Osteocyte (in vitro differentiated cells): ENCODE measurements around the gene DNAJC6. TPM values are rescaled to one million over a fixed set of nuclear protein-coding genes. Genes with fewer than 3 reads are reported as not detected.

Source experiments
- DNase-seq: peaks from one replicate; pipeline ENCODE4 v3.0.0; 2021; ENCODE audit warnings: mixed read lengths; ENCODE audit not compliant: unreplicated experiment; ENCODE audit errors: extremely low spot score
- H3K27ac Mint-ChIP-seq: one replicate; pipeline ENCODE4 v1.8.0; 2021; ENCODE audit warnings: mild to moderate bottlenecking, mixed read lengths; ENCODE audit not compliant: unreplicated experiment
- H3K27me3 Mint-ChIP-seq: one replicate; pipeline ENCODE4 v1.8.0; 2021; ENCODE audit warnings: mixed read lengths; ENCODE audit not compliant: unreplicated experiment
- H3K36me3 Mint-ChIP-seq: one replicate; pipeline ENCODE4 v1.8.0; 2021; ENCODE audit warnings: mixed read lengths; ENCODE audit not compliant: unreplicated experiment
- H3K4me1 Mint-ChIP-seq: one replicate; pipeline ENCODE4 v1.8.0; 2021; ENCODE audit warnings: mixed read lengths; ENCODE audit not compliant: unreplicated experiment
- H3K4me3 Mint-ChIP-seq: one replicate; pipeline ENCODE4 v1.8.0; 2021; ENCODE audit warnings: mild to moderate bottlenecking, moderate library complexity, mixed read lengths; ENCODE audit not compliant: unreplicated experiment
- H3K9me3 Mint-ChIP-seq: one replicate; pipeline ENCODE4 v1.8.0; 2021; ENCODE audit warnings: mixed read lengths; ENCODE audit not compliant: unreplicated experiment
- total RNA-seq: library from RNA; stranded (reverse); gene quantifications from 2 replicates; pipeline ENCODE4 v1.2.1, GENCODE V29; 2021
- TF ChIP-seq, protein P1 (sequence below): fragments of 200-600 bp; sonication (generic); IDR thresholded peaks from 2 replicates; pipeline ENCODE4 v1.5.0; 2021; ENCODE audit warnings: antibody characterized with exemption, mild to moderate bottlenecking, moderate library complexity

Gene DNAJC6
- total RNA-seq, 1 donor from 2014 or later = 50.8 TPM

DNA sequence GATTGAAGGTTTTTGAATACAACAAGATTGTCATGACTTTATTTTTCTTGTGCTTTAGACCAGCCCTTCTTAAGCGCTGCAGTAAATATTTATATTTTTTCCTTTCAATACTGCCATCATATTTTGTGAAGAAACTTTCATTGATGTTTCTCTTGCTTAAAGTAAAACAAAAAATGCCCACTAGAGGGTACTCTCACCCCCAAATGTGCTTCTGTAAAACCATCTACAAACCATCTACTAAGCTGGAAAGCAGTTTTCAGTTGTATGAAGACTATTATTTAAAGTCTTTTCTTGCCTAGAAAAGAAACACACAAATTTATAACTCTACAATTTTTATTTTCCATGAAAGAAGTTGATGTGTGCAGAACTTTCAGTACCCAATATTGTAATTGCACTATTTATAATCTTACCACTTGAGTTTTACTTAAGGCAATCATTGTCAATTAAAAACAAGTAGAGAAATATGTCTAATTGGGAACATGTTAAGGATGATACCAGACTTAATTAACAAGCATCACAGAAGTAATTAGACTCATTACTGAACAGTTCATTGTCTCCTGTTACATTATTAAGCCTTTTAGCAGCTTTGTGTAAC is 121.9 kb downstream of the DNAJC6 start:
- H3K27ac Mint-ChIP-seq = peak overlapping the region; percentile 97
- peaks cover 42% of the 10 kb centered on the region for H3K36me3 Mint-ChIP-seq
- H3K4me3 Mint-ChIP-seq = no peak overlapping the region
- H3K27me3 Mint-ChIP-seq = no peaks in the 10 kb centered on the region
- DNase-seq = no peak
- no peaks in the 10 kb centered on the region for H3K9me3 Mint-ChIP-seq
- H3K4me1 Mint-ChIP-seq = peaks cover 56% of the 10 kb centered on the region
- TF ChIP-seq, protein P1, sequence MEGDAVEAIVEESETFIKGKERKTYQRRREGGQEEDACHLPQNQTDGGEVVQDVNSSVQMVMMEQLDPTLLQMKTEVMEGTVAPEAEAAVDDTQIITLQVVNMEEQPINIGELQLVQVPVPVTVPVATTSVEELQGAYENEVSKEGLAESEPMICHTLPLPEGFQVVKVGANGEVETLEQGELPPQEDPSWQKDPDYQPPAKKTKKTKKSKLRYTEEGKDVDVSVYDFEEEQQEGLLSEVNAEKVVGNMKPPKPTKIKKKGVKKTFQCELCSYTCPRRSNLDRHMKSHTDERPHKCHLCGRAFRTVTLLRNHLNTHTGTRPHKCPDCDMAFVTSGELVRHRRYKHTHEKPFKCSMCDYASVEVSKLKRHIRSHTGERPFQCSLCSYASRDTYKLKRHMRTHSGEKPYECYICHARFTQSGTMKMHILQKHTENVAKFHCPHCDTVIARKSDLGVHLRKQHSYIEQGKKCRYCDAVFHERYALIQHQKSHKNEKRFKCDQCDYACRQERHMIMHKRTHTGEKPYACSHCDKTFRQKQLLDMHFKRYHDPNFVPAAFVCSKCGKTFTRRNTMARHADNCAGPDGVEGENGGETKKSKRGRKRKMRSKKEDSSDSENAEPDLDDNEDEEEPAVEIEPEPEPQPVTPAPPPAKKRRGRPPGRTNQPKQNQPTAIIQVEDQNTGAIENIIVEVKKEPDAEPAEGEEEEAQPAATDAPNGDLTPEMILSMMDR = peak; percentile 76

DNA sequence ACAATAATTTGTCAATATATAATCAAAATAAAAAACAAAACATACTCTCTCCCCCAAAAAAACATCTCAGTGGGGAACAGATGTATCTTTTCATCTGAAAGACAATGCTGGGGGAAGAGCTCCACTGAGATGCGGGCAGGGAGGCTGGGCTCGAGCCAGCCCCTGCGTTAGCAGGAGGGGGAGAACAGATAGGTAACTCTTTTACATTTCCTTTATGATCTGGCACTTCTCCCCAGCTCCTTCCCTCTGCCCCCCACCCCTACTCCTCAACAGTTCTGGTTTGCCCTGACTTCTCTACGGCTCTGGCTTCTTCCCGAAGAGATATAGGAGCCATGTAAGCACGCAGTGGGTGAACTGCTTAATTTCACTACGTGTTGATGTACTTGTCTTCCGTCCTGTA is 123.6 kb downstream of the DNAJC6 start:
- Mint-ChIP-seq H3K36me3 (peaks cover 39% of the 10 kb centered on the region), H3K4me3 (no peak overlapping the region), H3K9me3 (no peaks in the 10 kb centered on the region), H3K27ac (peak overlapping the region; percentile 20), H3K27me3 (no peaks in the 10 kb centered on the region), H3K4me1 (peaks cover 59% of the 10 kb centered on the region)
- TF ChIP-seq, protein P1 = no peak
- DNase-seq = no peak

DNA sequence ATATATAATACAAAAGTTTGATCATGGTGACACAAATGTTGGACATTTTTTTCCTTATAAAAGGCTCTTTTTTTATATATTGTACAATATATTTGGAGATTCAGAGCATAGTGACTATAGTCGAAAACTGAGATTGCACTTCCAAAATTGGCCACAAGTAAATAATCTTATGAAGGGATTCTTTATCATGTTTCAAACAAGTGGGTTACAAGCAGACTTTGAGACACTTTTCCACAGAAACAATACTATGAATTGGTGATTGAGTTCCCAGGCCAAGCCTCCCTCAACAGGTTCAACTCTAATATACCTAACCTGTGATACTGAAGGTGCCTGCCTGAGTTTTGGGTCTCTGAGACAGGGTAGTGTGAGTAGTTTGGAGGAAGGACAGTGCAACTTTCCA is 124.9 kb downstream of the DNAJC6 start:
- Mint-ChIP-seq H3K9me3 (no peaks in the 10 kb centered on the region), H3K36me3 (peaks cover 35% of the 10 kb centered on the region), H3K27ac (no peak overlapping the region), H3K4me1 (peaks cover 54% of the 10 kb centered on the region), H3K27me3 (no peaks in the 10 kb centered on the region), H3K4me3 (no peak overlapping the region)
- TF ChIP-seq, protein P1 = peak; percentile 17
- no peak for DNase-seq

DNA sequence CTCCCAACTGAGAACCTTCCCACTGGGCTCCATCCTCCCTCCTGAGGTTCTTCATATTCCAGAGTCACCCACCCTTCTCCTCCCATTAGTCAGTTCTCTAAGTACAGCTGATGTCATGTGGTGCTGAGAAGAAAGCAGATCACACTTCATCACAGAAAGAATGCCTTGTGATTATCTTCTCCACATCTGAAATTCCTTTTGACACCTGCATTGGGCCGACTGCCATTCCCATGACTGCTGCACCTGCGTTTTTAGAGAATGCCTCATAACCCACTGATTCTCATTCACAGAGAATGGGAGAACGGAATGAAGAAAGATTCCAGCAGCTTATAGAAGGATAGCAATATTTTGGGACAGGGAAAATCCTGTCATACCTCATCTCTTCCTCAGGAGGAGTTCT is 125.4 kb downstream of the DNAJC6 start:
- H3K27ac Mint-ChIP-seq = peak overlapping the region; percentile 17
- no peaks in the 10 kb centered on the region for H3K9me3 Mint-ChIP-seq
- no peak overlapping the region for H3K4me3 Mint-ChIP-seq
- H3K4me1 Mint-ChIP-seq = peaks cover 49% of the 10 kb centered on the region
- peaks cover 35% of the 10 kb centered on the region for H3K36me3 Mint-ChIP-seq
- no peaks in the 10 kb centered on the region for H3K27me3 Mint-ChIP-seq
- no peak for DNase-seq
- TF ChIP-seq, protein P1 = no peak

DNA sequence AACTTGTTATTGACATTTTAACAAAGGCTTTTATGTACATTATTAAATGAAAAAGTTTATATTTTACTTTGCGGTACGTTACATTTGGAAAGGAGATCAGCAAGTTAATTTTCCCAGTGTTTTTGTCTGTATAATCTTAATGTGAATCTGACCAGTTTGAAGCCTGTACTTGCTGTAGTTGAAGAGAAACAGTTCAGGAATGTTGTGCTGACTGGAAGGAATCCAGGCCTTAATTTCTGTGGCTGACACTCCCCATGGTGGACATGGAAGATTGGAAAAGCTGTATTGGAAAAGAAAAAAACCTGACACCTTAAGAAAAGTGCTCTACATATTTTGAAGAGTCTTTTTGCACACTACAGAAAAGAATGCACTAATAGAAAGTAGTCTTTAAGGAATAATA is 126.6 kb downstream of the DNAJC6 start:
- DNase-seq = no peak
- Mint-ChIP-seq H3K27ac (peak overlapping the region; percentile 17), H3K27me3 (no peaks in the 10 kb centered on the region), H3K9me3 (no peaks in the 10 kb centered on the region), H3K4me1 (peaks cover 36% of the 10 kb centered on the region), H3K4me3 (no peak overlapping the region), H3K36me3 (peaks cover 28% of the 10 kb centered on the region)
- TF ChIP-seq, protein P1 = no peak
